Measurements from ENCODE around the gene ACADVL. TPM values are rescaled to one million over a fixed set of nuclear protein-coding genes. Genes with fewer than 3 reads are reported as not detected.

Gene ACADVL
- polyA plus RNA-seq, 3 donors: 152 to 1,231 (median 154) TPM

DNA sequence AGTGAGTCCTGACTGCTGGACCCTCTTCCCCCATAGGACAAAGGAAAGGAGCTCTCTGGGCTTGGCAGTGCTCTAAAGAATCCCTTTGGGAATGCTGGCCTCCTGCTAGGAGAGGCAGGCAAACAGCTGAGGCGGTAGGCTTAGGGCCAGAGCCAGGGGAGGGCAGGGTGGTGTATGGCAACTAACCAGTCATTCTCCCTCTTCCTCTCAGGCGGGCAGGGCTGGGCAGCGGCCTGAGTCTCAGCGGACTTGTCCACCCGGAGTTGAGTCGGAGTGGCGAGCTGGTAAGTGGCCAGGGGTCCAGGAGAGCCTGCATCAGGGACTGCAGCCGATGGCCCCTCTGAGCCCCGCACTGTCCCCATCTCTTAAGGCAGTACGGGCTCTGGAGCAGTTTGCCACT is 4.4 kb downstream of the ACADVL start:
- Mint-ChIP-seq H3K4me3 (no peak overlapping the region), H3K9me3 (peaks cover 0 to 2% (median 0%) of the 10 kb centered on the region in 7 donors), H3K27me3 (ENCODE audit: low read depth in 3 of 3) (peaks cover 0 to 2% (median 2%) of the 10 kb centered on the region in 3 donors), H3K4me1 (peaks cover 25% of the 10 kb centered on the region), H3K27ac (peak overlapping the region in 1 of 7 donors; percentile 46), H3K36me3 (peaks cover 66 to 78% of the 10 kb centered on the region in 2 donors)
- Histone ChIP-seq H3K9ac (ENCODE audit: insufficient read depth, low read length, poor library complexity, severe bottlenecking) (no peak overlapping the region), H3K4me1 (ENCODE audit: control insufficient read depth in 1 of 2, insufficient read depth in 2 of 2, low read length in 2 of 2) (peaks cover 19 to 27% of the 10 kb centered on the region in 2 donors), H3K4me2 (replicated peaks; ENCODE audit: extremely low read depth, low read length, poor library complexity, severe bottlenecking) (no peak overlapping the region), H3K27me3 (ENCODE audit: control insufficient read depth in 2 of 2, insufficient read depth in 2 of 2, low read length in 2 of 2) (no peaks in the 10 kb centered on the region), H3K9me3 (replicated peaks in 1 of 2; ENCODE audit: control insufficient read depth in 1 of 2, insufficient read depth in 1 of 2, low read length in 2 of 2) (no peaks in the 10 kb centered on the region), H3K4me3 (replicated peaks in 1 of 3; ENCODE audit: low read depth in 2 of 3, low read length in 3 of 3) (no peak overlapping the region), H3K36me3 (replicated peaks in 1 of 2; ENCODE audit: control insufficient read depth in 1 of 2, insufficient read depth in 2 of 2, low read length in 2 of 2) (peaks cover 52 to 78% of the 10 kb centered on the region in 2 donors), H2AFZ (ENCODE audit: insufficient read depth, low read depth, low read length, poor library complexity, severe bottlenecking) (no peak overlapping the region), H3K79me2 (ENCODE audit: insufficient read depth, low read length) (peaks cover 21% of the 10 kb centered on the region), H3K27ac (ENCODE audit: low read depth in 1 of 2, low read length in 2 of 2) (no peak overlapping the region), H4K20me1 (ENCODE audit: insufficient read depth, low read length) (peaks cover 18% of the 10 kb centered on the region)
- WGBS (ENCODE audit: insufficient coverage): 96% methylated on average over 8 of the region's 10 CpGs
- intact Hi-C loops (cut with micrococcal nuclease): loop anchor here (5.0 kb wide), 1 partner anchor 73 kb away; no protein-coding TSS in a partner anchor
- no peak for DNase-seq
- TF ChIP-seq, protein P1, sequence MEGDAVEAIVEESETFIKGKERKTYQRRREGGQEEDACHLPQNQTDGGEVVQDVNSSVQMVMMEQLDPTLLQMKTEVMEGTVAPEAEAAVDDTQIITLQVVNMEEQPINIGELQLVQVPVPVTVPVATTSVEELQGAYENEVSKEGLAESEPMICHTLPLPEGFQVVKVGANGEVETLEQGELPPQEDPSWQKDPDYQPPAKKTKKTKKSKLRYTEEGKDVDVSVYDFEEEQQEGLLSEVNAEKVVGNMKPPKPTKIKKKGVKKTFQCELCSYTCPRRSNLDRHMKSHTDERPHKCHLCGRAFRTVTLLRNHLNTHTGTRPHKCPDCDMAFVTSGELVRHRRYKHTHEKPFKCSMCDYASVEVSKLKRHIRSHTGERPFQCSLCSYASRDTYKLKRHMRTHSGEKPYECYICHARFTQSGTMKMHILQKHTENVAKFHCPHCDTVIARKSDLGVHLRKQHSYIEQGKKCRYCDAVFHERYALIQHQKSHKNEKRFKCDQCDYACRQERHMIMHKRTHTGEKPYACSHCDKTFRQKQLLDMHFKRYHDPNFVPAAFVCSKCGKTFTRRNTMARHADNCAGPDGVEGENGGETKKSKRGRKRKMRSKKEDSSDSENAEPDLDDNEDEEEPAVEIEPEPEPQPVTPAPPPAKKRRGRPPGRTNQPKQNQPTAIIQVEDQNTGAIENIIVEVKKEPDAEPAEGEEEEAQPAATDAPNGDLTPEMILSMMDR (IDR thresholded peaks at IDR 0.05): no peak

DNA sequence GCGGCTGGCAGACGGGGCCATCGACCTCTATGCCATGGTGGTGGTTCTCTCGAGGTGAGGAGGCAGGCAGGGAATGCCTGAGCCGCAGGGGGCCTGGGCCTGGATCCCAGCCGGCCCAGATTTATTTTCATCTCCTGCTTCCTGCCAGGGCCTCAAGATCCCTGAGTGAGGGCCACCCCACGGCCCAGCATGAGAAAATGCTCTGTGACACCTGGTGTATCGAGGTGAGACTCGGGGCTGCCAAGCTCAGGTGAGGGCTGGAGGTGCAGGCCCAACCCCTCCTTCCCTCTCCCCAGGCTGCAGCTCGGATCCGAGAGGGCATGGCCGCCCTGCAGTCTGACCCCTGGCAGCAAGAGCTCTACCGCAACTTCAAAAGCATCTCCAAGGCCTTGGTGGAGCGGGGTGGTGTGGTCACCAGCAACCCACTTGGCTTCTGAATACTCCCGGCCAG is 4.9 kb downstream of the ACADVL start:
- H2AFZ ChIP-seq (ENCODE audit: insufficient read depth, low read depth, low read length, poor library complexity, severe bottlenecking): no peak overlapping the region
- Mint-ChIP-seq H3K36me3 (peaks cover 72 to 83% of the 10 kb centered on the region in 2 donors), H3K27ac (peak overlapping the region in 2 of 7 donors; percentile 25 to 41), H3K9me3 (peaks cover 0 to 2% (median 0%) of the 10 kb centered on the region in 7 donors), H3K4me1 (peaks cover 19% of the 10 kb centered on the region), H3K27me3 (ENCODE audit: low read depth in 3 of 3) (peaks cover 0 to 2% (median 0%) of the 10 kb centered on the region in 3 donors), H3K4me3 (no peak overlapping the region)
- no peak overlapping the region for H3K4me2 ChIP-seq (replicated peaks; ENCODE audit: extremely low read depth, low read length, poor library complexity, severe bottlenecking)
- H3K79me2 ChIP-seq (ENCODE audit: insufficient read depth, low read length): peaks cover 19% of the 10 kb centered on the region
- no peaks in the 10 kb centered on the region for H3K27me3 ChIP-seq (ENCODE audit: control insufficient read depth in 2 of 2, insufficient read depth in 2 of 2, low read length in 2 of 2)
- H3K27ac ChIP-seq (ENCODE audit: low read depth in 1 of 2, low read length in 2 of 2): no peak overlapping the region
- no peak overlapping the region for H3K4me3 ChIP-seq (replicated peaks in 1 of 3; ENCODE audit: low read depth in 2 of 3, low read length in 3 of 3)
- intact Hi-C loops (cut with micrococcal nuclease): loop anchor here (5.0 kb wide), 1 partner anchor 73 kb away; no protein-coding TSS in a partner anchor
- peaks cover 58 to 83% of the 10 kb centered on the region in 2 donors for H3K36me3 ChIP-seq (replicated peaks in 1 of 2; ENCODE audit: control insufficient read depth in 1 of 2, insufficient read depth in 2 of 2, low read length in 2 of 2)
- peaks cover 18% of the 10 kb centered on the region for H4K20me1 ChIP-seq (ENCODE audit: insufficient read depth, low read length)
- DNase-seq: no peak
- TF ChIP-seq, protein P1 (IDR thresholded peaks at IDR 0.05): no peak
- H3K9me3 ChIP-seq (replicated peaks in 1 of 2; ENCODE audit: control insufficient read depth in 1 of 2, insufficient read depth in 1 of 2, low read length in 2 of 2): no peaks in the 10 kb centered on the region
- no peak overlapping the region for H3K9ac ChIP-seq (ENCODE audit: insufficient read depth, low read length, poor library complexity, severe bottlenecking)
- 98% methylated on average over 12 of the region's 15 CpGs for WGBS (ENCODE audit: insufficient coverage)
- H3K4me1 ChIP-seq (ENCODE audit: control insufficient read depth in 1 of 2, insufficient read depth in 2 of 2, low read length in 2 of 2): peaks cover 14 to 21% of the 10 kb centered on the region in 2 donors

Data from CD14-positive monocyte (primary cell).